G401.6 (cell line): ENCODE results near the gene ZNF322.
A peak's percentile ranks its signal among the peaks of the same experiment; 100 is the strongest.

Experiments
- FAIRE-seq: peaks from 2 replicates; lab custom pipeline; 2012; peaks lifted over from hg19 to GRCh38; lab: Jason Lieb, UNC

ZNF322 gene

DNA sequence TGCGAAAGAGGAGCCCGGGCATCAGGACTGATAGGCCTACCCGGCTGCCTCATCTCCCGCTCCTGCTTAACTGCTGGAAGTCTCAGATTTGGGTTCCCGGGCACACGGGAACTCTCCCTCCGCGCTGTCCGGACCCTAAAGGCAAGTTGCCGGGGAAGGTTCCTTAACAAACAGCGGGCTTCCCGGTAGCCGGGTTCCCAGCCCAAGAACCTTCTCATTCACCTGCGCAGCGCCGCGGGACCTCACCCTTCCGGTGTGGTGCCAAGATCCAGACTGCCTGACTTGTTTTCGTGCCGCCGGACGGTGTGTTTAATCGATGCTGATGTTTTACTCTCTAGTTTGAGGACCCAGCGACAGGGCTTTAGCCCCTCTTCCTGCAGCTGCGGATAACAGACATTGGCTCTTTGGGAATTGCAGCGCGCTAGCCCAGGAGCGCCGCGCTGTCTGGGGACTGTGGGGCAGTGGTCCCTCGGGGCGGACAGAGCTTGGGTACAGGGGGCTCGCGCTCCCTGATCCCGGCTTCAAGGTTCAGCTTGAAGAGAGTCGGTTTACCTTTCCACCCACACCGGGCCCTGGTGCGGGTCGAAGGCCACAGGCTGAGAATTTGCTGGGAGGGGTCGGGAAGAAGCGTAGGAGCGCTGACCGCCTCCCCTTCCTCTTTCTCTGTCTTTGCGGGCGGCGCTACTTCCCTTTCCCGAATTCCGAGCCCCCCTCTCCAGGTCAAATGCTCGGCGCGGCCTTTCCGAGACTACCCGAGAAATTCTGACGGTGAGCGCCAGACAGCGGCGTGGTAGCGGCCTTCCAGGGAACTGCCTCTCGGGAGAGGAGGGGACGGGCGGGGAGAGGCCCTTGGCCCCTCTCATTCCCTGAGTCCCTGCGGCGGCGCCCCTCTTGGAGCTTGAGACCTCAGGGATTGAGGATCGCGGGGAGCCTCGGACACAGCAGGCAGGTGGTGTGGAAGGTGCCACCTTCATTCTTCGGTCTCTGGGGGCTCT is 45.6 kb downstream of the ZNF322 start:
- no peak for FAIRE-seq

DNA sequence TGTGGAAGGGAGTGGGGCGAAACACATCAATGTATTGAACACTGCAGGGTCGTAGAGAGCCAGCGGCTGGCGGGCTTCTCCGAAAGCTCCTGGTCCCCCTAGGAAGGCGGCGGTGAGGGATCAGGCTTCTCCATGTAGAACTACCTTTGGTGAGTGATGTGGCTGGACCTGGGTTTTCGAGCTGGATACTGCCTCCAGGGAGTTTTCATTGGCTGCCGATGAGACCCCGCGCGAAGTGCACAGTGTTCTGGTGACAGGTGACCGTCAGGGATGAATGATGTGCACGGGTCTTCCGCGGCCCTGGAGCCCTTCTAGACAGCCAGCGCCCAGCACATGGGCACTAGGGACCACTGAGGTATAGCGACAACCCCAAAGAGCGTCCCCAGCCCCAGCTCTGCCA is 46.3 kb downstream of the ZNF322 start:
- FAIRE-seq: no peak

DNA sequence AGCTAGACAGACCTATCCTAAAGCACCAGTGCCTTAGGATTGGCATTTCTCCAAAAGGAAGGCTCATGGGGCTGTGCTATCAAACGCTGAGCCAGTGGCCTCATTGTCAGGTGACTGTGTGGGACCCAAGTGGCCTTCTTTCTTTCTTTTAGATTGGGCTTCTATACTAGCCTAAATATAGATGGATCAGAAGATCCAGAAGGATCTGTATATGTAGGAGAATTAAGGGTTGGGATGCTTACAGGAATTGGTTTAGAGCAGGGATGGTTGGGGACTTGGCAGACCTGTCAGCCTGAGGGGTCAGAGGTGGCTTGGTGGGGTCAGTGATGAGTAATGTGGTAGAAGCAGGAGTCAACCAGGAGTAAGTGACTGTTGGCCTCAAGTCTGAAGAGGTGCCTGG is 47.9 kb downstream of the ZNF322 start:
- no peak for FAIRE-seq

DNA sequence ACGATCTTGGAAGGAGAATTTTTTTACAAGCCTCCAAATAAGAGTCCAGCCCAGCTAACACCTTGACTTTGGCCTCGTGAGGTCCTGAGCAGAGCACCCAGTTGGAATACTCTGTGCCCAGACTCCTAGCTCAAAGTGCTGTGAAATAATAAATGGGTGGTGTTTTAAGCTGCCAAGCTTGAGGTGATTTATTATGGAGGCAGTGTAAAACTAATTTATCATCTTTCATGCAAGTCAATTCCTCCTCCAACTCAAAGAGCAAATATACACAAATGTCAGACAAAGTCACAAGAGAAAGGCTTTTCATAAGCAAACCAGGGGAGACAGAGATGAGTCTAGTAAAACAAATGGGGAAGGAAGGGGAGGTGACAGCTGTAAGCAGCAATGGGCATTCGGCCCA is 50.1 kb downstream of the ZNF322 start:
- no peak for FAIRE-seq

DNA sequence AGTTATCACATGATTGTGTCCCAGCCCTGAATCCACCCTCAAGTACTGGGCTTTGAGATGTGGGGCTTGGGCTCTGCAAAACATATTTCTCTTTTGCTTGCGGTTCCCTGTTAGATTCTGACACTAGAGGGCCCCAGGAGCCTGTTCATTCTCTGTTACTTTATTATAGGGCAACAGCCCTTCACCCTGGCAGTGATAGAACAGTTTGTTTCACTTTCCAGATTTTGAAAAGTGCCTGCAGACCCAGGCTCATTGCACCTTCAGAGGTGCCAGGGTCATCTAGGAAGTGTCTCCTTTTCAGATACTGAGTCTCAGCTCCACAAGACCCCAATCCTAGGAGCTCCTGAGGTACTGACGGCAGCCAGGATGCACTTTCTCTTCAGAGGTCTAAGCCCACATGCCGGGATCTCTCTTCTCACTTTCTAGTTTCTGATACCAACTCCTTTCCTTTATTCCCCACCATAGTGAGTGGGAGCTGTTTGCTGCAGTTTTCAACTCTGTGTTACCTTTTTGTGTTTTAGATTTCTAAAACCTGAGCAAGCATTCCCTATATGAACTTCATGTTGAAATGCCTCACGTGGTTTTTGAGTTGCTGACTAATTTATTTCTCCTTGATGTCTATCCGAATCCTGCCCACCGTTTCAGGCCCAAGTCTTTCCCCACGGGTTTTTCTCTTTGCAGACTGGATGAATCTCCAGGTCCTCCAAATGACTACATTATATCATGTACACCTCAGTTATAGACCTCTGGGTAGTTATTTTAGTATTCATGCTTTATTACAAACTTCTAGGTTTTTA is 51.9 kb downstream of the ZNF322 start:
- FAIRE-seq: peak; percentile 93

DNA sequence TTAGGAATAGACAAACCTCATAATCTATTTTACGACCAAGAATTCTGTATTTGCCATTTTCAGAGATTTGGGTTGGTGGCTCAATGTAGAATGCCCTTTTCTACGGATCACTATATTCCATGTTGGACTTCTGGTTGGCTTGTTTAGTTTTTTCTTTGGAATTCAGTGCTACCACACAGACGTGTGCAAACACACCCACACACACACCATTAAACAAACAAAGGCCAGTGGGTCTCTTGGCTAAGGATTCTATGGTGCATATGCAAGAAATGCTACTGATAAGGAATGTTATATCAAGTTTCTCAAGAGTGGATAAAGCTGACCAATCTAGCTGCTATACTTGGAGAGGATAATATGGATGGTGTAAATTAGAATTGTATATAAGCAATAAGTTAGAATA is 54.7 kb downstream of the ZNF322 start:
- FAIRE-seq: no peak

DNA sequence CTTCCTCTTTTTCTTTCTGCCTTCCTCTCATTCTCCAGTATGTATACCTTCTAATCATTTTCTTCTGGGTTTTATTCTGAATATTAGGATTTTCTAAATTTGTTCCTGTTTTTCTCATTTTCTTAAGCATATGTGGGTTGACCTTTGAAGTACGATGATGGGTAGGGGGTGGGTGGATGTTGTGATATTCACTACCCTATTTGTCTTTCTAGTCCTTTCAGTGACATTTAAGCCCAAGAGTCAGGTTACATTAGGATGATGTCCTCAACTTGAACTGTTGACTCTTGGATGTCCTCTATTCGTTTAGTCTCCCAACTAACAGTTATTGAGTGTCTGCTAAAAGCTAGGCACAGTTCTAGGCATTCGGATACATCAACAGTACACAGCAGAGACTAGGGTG is 55.5 kb downstream of the ZNF322 start:
- FAIRE-seq: no peak

DNA sequence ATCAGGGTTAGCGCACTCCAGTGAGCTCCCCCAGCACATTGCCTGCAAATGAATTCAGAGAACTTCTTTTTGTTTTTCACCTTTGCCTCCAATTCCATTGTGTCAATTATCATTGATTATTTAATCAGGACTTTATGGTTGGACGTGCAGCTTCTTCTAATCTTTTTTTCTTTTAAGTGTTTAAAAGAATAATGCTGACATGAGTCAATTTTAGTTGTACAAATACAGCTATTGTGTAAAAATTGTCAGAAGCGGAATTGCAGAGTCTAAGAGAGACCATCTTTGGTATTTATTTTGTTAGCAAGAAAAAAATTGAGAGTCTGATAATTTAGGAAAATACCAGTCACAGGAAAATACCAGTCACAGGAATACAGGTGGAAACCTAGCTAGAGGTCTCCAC is 57.3 kb downstream of the ZNF322 start:
- FAIRE-seq: no peak

DNA sequence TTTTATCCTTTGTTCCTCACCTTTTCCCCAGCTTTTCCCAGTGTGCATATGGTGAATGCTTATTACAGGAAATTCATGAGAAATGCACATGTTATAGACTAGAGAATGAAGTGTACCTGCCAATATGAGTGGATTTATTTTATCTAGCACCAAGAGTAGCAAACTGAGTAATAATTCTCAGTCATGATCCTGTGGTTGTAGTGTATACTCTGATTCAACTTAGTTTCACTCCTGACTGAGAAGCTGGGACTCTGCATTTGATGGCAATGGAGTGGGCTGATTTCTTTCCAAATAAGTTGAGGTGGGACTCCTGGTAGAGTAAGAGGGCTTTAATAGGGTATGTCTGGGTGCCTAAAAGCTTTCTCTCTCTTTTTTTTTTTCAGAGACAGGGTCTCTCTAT is 58.8 kb downstream of the ZNF322 start:
- FAIRE-seq: no peak

DNA sequence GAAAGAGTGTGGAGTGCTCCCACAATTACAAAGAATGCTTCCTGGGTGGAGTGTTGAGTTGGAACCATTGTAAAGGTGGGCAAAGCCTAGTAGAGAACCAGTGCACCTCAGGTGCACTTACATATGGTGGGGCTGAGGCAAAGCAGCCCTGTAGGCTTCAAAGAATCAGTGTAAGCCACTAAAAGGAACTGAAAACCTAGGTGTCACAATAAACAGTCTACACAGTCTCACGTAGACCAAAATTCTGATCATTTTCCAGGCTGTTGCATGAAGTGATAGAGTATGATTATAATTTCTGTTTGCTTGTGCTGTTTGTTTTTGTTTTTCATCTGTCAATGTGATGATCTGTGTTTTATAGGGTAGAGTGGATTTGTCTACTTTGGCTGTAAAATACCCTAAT is 60.0 kb downstream of the ZNF322 start:
- FAIRE-seq: no peak

DNA sequence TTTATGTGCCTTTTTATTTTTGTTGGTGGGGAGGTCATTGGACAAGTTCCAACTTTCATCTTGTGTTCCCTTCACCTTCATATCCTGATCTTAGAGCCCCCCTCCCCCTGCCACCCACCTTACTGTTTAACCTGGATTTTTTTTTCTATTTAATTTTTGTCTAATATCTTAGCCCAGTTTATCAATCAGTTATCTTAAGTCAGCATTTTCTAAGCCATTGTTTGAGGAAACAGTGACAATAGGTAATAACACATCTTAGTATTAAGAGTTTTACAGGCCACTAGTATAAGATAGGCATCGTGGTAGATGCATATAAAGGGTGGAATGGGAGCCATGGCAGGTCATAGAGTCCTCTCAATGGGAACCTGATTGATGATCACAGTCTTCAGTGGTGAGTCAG is 60.4 kb downstream of the ZNF322 start:
- FAIRE-seq: no peak

DNA sequence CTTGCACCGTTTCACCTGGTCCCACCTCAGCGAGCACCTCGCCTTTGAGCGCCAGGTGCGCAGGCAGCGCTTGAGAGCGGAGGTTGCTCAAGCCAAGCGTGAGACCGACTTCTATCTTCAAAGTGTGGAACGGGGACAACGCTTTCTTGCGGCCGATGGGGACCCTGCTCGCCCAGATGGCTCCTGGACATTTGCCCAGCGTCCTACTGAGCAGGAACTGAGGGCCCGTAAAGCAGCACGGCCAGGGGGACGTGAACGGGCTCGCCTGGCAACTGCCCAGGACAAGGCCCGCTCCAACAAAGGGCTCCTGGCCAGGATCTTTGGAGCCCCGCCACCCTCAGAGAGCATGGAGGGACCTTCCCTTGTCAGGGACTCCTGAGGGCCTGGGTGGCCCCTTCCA is 61.3 kb downstream of the ZNF322 start:
- no peak for FAIRE-seq

DNA sequence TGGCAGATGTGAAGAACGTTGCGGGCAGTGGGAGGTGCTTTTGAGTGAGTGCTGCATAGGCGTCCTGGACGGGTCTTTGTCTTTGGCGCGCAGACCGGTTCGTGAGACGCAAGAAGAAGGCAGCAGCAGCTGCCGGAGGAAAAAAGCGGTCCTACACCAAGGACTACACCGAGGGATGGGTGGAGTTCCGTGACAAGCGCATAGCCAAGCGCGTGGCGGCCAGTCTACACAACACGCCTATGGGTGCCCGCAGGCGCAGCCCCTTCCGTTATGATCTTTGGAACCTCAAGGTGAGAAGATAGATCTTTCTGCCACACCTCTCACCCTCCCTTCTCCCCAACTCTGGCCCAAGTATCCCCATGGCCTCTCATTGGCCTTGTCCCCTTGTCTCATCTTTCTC is 61.7 kb downstream of the ZNF322 start:
- no peak for FAIRE-seq

DNA sequence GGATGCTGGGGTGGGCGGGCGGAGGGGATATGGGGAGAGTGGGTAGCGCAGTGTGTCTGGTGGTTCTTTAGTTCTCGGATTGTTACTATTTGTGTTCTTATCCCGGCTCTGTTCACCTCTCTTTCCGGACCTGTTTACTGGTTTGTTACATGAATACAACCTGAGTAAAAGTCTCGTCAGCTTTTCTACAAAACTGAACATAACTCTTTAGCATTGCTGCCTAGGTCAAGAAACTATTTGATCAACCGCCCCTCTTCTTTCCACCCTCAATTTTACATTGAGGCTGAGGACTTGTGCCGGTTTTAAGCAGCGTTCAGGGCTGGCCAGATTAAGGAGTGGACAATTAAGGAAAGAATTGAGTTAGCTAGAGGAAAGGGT is 62.2 kb downstream of the ZNF322 start:
- no peak for FAIRE-seq

DNA sequence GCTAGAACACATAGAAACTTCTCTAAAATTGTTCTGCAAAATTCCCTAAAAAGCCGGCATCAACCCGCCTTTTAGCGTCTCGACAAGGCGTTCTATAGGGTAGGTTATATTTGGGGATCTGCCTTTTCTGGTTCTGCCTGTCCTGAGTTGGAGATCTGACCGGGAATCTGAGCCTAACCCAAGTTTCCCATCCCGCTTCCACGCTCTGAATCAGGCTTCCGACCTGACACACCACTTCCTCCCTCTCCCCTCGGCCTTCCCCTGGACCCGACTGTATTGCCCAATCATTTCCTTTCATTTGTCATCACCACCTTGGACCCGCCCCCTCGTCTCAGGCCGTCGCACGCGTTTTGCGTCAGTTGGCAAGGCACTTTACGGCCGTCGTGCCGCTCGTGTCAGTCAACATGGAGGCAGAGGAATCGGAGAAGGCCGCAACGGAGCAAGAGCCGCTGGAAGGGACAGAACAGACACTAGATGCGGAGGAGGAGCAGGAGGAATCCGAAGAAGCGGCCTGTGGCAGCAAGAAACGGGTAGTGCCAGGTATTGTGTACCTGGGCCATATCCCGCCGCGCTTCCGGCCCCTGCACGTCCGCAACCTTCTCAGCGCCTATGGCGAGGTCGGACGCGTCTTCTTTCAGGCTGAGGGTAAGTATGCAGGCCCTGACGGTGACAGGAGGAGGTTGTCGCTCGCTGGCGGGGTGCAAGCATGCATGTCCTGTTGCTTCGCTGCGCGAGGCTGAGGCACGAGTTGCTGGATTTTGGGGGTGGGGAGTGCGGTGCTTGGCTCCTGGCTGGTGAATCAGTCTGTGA is 62.8 kb downstream of the ZNF322 start, which contains the start of gene ABT1:
ABT1 (plus strand) TSS at position 375 of the 810 bp plus-strand sequence; CDS start at position 405, 30 bp downstream.
- FAIRE-seq: peak; percentile 98

DNA sequence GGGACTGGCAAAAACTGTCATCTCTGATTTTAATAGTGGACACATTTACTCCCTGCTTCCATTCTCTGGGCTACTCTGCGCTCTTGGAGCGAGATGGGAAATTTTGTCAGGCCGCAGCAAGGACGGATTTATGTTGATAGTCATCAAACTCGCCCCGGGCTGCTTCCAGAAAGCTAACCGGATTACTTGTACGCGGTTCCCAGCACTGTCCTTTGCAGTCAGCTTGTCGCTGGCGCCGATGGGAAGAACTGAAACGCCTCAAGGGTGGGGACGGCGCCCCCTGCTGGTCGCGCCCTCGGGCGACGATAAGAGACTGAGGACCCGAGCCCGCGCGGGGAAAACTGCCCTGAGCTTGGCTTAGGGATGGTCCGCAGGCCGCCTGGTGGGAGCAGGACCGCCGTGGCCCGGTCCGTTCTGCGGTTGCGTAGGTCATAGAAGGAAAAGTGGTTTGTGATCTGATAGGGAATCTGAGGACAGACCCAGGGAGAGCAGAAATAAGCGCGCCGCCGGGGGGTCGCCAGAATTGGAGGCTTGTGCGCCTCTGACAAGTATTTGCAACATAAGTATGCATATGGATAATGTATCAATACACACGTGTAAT is 63.8 kb downstream of the ZNF322 start:
- FAIRE-seq: peak; percentile 92

DNA sequence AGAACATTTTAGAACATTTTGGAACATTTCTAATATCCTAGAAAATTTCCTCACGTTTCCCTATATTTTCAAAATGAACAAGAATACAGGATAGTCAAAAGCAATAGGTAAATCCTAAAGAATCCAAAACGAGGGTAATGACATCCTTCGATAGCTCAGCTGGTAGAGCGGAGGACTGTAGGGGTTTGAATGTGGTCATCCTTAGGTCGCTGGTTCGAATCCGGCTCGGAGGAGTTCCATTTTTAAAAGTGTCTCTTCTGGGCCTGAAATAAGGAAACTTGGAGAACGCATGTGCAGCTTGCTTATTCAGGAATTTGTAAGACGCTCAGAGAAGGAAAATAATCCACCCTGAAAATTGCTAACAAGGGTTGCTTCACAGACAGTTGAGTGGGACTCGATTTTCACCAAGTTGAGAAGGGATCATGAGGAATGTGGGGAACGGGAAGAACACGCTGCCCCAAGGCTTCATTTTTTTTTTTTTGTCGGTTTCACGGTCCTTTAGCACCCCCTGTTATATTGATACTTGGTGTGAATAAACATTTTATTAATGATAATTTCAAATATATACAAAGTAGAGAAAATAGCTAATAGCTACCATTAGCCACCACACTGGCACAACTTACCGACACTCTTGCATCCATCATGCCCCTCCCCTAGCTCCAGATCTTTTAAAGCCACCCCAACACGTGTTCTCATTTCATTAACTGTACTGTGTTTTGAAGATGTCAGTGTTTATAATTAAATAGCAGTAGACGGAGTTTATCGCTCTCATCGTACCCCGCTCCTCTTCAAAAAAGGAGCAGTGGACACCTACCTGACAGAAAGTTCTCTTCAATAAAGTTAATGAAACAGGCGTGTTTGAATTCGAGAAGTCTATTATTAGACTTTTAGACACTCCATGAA is 64.6 kb downstream of the ZNF322 start:
- peak; percentile 96 for FAIRE-seq

DNA sequence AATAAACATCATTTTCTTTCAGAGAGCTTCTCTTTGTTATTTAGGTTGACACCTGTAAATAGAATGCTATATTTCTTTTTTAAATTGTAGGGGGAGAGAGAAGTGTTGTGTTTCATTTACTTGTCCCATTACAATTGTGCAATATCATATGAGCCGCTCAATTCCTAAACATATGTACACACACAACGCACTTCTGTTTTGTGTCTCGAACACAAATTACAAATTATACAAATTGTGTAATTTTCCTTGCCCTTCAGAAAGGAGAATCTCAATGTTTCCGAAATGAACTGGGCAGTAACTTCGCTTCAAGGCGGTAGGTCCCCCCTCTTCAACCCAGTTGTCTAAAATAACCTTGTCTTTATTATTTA is 65.4 kb downstream of the ZNF322 start:
- no peak for FAIRE-seq

DNA sequence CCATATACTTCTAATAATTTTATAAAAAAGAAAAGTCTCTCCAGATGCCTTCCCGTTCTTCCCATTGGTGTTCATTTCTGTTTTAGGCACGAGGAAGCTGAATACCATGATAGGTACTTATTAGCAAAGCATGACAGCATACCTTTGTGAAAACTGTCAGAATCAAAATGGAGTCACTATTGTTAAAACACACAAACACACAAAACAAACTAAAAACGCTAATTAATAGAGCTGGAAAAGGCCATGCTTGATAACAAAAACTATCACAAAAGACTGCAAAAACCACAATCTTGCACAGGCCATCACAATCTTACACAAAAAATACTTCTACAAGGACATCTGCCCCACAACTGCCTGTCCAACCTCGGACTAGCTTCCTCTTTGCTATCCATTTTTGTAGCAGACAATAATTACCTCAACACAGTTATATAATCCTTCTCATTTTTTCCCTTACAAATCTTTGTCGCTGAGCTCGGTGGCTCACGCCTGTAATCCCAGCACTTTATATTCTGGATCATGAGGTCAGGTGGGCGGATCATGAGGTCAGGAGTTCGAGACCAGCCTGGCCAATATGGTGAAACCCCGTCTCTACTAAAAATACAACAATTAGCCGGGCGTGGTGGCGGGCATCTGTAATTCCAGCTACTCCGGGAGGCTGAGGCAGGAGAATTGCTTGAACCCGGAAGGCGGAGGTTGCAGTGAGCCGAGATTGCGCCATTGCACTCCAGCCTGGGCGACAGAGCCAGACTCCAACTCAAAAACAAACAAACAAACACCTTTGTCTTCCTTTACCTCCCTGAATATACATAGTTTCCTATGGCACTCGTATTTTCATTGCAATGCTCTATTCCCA is 66.0 kb downstream of the ZNF322 start:
- FAIRE-seq: no peak

DNA sequence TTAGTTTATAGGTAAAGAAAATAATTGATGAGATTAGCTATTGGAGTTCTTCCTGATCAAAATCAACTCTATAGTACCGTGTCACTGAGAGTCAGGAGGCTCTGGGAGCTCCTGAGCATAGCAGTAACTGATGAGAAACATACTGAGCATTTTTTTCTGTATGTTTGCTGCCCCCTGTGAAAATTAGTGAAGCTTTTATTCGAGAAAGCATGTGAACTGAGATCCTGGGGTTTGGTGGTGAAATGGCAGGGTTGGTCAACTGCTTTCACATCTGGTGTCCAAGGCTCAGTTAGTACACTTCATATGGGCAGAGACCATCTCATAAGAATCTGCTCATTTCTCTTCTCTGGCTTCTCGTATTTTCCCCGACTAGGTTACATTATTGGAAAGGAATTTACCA is 66.9 kb downstream of the ZNF322 start:
- FAIRE-seq: no peak
